Measurements from ENCODE around the gene SYNE1. TPM values are rescaled to one million over a fixed set of nuclear protein-coding genes. Genes with fewer than 3 reads are reported as not detected.
A peak's percentile ranks its signal among the peaks of the same experiment; 100 is the strongest.

SYNE1 gene
- total RNA-seq, 1 donor, result 101 TPM

- no peak for DNase-seq (ENCODE audit: low read depth)
- TF ChIP-seq CTCF (IDR thresholded peaks at IDR 0.05; ENCODE audit: insufficient read depth, low read depth, low read length), result no peak
- no peak overlapping the region for H3K4me3 ChIP-seq (ENCODE audit: low read depth, low read length)
These were observed 37.1 kb downstream of the SYNE1 start for GRCh38 chr6:152600022-152600421.

- no peak for TF ChIP-seq CTCF (IDR thresholded peaks at IDR 0.05; ENCODE audit: insufficient read depth, low read depth, low read length)
- H3K4me3 ChIP-seq (ENCODE audit: low read depth, low read length), result no peak overlapping the region
- DNase-seq (ENCODE audit: low read depth), result peak; percentile 38
These were observed 38.1 kb downstream of the SYNE1 start for GRCh38 chr6:152598901-152599537.

GRCh38 chr6:152598421-152598820, 38.7 kb downstream of the SYNE1 start:
- H3K4me3 ChIP-seq (ENCODE audit: low read depth, low read length), result no peak overlapping the region
- DNase-seq (ENCODE audit: low read depth), result peak; percentile 44
- no peak for TF ChIP-seq CTCF (IDR thresholded peaks at IDR 0.05; ENCODE audit: insufficient read depth, low read depth, low read length)

- no peak for TF ChIP-seq CTCF (IDR thresholded peaks at IDR 0.05; ENCODE audit: insufficient read depth, low read depth, low read length)
- no peak for DNase-seq (ENCODE audit: low read depth)
- H3K4me3 ChIP-seq (ENCODE audit: low read depth, low read length), result no peak overlapping the region
These were observed 40.4 kb downstream of the SYNE1 start for GRCh38 chr6:152596726-152597125.

GRCh38 chr6:152595499-152595898, 41.7 kb downstream of the SYNE1 start:
- no peak overlapping the region for H3K4me3 ChIP-seq (ENCODE audit: low read depth, low read length)
- peak; percentile 32 for DNase-seq (ENCODE audit: low read depth)
- TF ChIP-seq CTCF (IDR thresholded peaks at IDR 0.05; ENCODE audit: insufficient read depth, low read depth, low read length), result peak; percentile 50

GRCh38 chr6:152594701-152595100, 42.5 kb downstream of the SYNE1 start:
- H3K4me3 ChIP-seq (ENCODE audit: low read depth, low read length), result no peak overlapping the region
- DNase-seq (ENCODE audit: low read depth), result no peak
- TF ChIP-seq CTCF (IDR thresholded peaks at IDR 0.05; ENCODE audit: insufficient read depth, low read depth, low read length), result no peak

- H3K4me3 ChIP-seq (ENCODE audit: low read depth, low read length), result no peak overlapping the region
- DNase-seq (ENCODE audit: low read depth), result no peak
- TF ChIP-seq CTCF (IDR thresholded peaks at IDR 0.05; ENCODE audit: insufficient read depth, low read depth, low read length), result no peak
These were observed 48.7 kb downstream of the SYNE1 start for GRCh38 chr6:152588456-152588855.

Measured in fibroblast of villous mesenchyme (primary cell).